Measurements from ENCODE around the gene CSMD2. TPM values are rescaled to one million over a fixed set of nuclear protein-coding genes. Genes with fewer than 3 reads are reported as not detected.

Gene CSMD2
- polyA plus RNA-seq, 2 donors: 0.02 to 0.08 TPM

- Histone ChIP-seq H3K9me3 (ENCODE audit: control insufficient read depth in 2 of 2, insufficient read depth in 1 of 2, low read depth in 1 of 2, low read length in 1 of 2) (no peaks in the 10 kb centered on the region), H3K36me3 (ENCODE audit: control insufficient read depth in 2 of 2, insufficient read depth in 2 of 2, low read length in 1 of 2) (no peaks in the 10 kb centered on the region), H3K4me3 (ENCODE audit: low read depth in 1 of 2, low read length in 2 of 2) (no peak overlapping the region), H3K27ac (ENCODE audit: low read depth in 2 of 2, low read length in 1 of 2) (no peak overlapping the region), H3K27me3 (ENCODE audit: control insufficient read depth in 1 of 2, insufficient read depth in 2 of 2, low read length in 2 of 2) (no peaks in the 10 kb centered on the region), H3K4me1 (ENCODE audit: control insufficient read depth in 2 of 2, insufficient read depth in 2 of 2, low read length in 1 of 2) (no peaks in the 10 kb centered on the region)
- 89 to 91% methylated on average over 13 of the region's 13 CpGs for WGBS, 2 donors
These were observed 421.6 kb downstream of the CSMD2 start for GRCh38 chr1:33743221-33743998.

GRCh38 chr1:33742663-33743062, 422.4 kb downstream of the CSMD2 start:
- Histone ChIP-seq H3K4me3 (ENCODE audit: low read depth in 1 of 2, low read length in 2 of 2) (no peak overlapping the region), H3K4me1 (ENCODE audit: control insufficient read depth in 2 of 2, insufficient read depth in 2 of 2, low read length in 1 of 2) (no peaks in the 10 kb centered on the region), H3K27ac (ENCODE audit: low read depth in 2 of 2, low read length in 1 of 2) (no peak overlapping the region), H3K9me3 (ENCODE audit: control insufficient read depth in 2 of 2, insufficient read depth in 1 of 2, low read depth in 1 of 2, low read length in 1 of 2) (no peaks in the 10 kb centered on the region), H3K36me3 (ENCODE audit: control insufficient read depth in 2 of 2, insufficient read depth in 2 of 2, low read length in 1 of 2) (no peaks in the 10 kb centered on the region), H3K27me3 (ENCODE audit: control insufficient read depth in 1 of 2, insufficient read depth in 2 of 2, low read length in 2 of 2) (no peaks in the 10 kb centered on the region)
- 85 to 87% methylated on average over 3 of the region's 3 CpGs for WGBS, 2 donors

- H3K4me3 ChIP-seq (ENCODE audit: low read depth in 1 of 2, low read length in 2 of 2): no peak overlapping the region
- no peaks in the 10 kb centered on the region for H3K27me3 ChIP-seq (ENCODE audit: control insufficient read depth in 1 of 2, insufficient read depth in 2 of 2, low read length in 2 of 2)
- H3K9me3 ChIP-seq (ENCODE audit: control insufficient read depth in 2 of 2, insufficient read depth in 1 of 2, low read depth in 1 of 2, low read length in 1 of 2): no peaks in the 10 kb centered on the region
- WGBS, 2 donors: 72 to 89% methylated on average over 5 of the region's 5 CpGs
- no peak overlapping the region for H3K27ac ChIP-seq (ENCODE audit: low read depth in 2 of 2, low read length in 1 of 2)
- no peaks in the 10 kb centered on the region for H3K36me3 ChIP-seq (ENCODE audit: control insufficient read depth in 2 of 2, insufficient read depth in 2 of 2, low read length in 1 of 2)
- H3K4me1 ChIP-seq (ENCODE audit: control insufficient read depth in 2 of 2, insufficient read depth in 2 of 2, low read length in 1 of 2): no peaks in the 10 kb centered on the region
These were observed 423.3 kb downstream of the CSMD2 start for GRCh38 chr1:33741749-33742148.

GRCh38 chr1:33740040-33740744, 424.8 kb downstream of the CSMD2 start:
- Histone ChIP-seq H3K4me3 (ENCODE audit: low read depth in 1 of 2, low read length in 2 of 2) (no peak overlapping the region), H3K4me1 (ENCODE audit: control insufficient read depth in 2 of 2, insufficient read depth in 2 of 2, low read length in 1 of 2) (no peaks in the 10 kb centered on the region), H3K9me3 (ENCODE audit: control insufficient read depth in 2 of 2, insufficient read depth in 1 of 2, low read depth in 1 of 2, low read length in 1 of 2) (no peaks in the 10 kb centered on the region), H3K36me3 (ENCODE audit: control insufficient read depth in 2 of 2, insufficient read depth in 2 of 2, low read length in 1 of 2) (no peaks in the 10 kb centered on the region), H3K27me3 (ENCODE audit: control insufficient read depth in 1 of 2, insufficient read depth in 2 of 2, low read length in 2 of 2) (no peaks in the 10 kb centered on the region), H3K27ac (ENCODE audit: low read depth in 2 of 2, low read length in 1 of 2) (no peak overlapping the region)
- WGBS, 2 donors: 71 to 81% methylated on average over 8 of the region's 8 CpGs

- no peaks in the 10 kb centered on the region for H3K4me1 ChIP-seq (ENCODE audit: control insufficient read depth in 2 of 2, insufficient read depth in 2 of 2, low read length in 1 of 2)
- H3K27me3 ChIP-seq (ENCODE audit: control insufficient read depth in 1 of 2, insufficient read depth in 2 of 2, low read length in 2 of 2): no peaks in the 10 kb centered on the region
These were observed 426.1 kb downstream of the CSMD2 start for GRCh38 chr1:33738976-33739375.

GRCh38 chr1:33738536-33738935, 426.5 kb downstream of the CSMD2 start:
- Histone ChIP-seq H3K27ac (ENCODE audit: low read depth in 2 of 2, low read length in 1 of 2) (no peak overlapping the region), H3K4me1 (ENCODE audit: control insufficient read depth in 2 of 2, insufficient read depth in 2 of 2, low read length in 1 of 2) (no peaks in the 10 kb centered on the region), H3K9me3 (ENCODE audit: control insufficient read depth in 2 of 2, insufficient read depth in 1 of 2, low read depth in 1 of 2, low read length in 1 of 2) (peaks cover 0 to under 1% of the 10 kb centered on the region in 2 donors), H3K27me3 (ENCODE audit: control insufficient read depth in 1 of 2, insufficient read depth in 2 of 2, low read length in 2 of 2) (no peaks in the 10 kb centered on the region), H3K4me3 (ENCODE audit: low read depth in 1 of 2, low read length in 2 of 2) (no peak overlapping the region), H3K36me3 (ENCODE audit: control insufficient read depth in 2 of 2, insufficient read depth in 2 of 2, low read length in 1 of 2) (no peaks in the 10 kb centered on the region)
- WGBS, 2 donors: 71 to 76% methylated on average over 9 of the region's 9 CpGs

More at GRCh38 chr1:33738976-33739375, 426.1 kb downstream of the CSMD2 start:
- no peaks in the 10 kb centered on the region for H3K9me3 ChIP-seq (ENCODE audit: control insufficient read depth in 2 of 2, insufficient read depth in 1 of 2, low read depth in 1 of 2, low read length in 1 of 2)
- no peaks in the 10 kb centered on the region for H3K36me3 ChIP-seq (ENCODE audit: control insufficient read depth in 2 of 2, insufficient read depth in 2 of 2, low read length in 1 of 2)
- WGBS, 2 donors: 90% methylated on average over 12 of the region's 12 CpGs
- no peak overlapping the region for H3K4me3 ChIP-seq (ENCODE audit: low read depth in 1 of 2, low read length in 2 of 2)
- no peak overlapping the region for H3K27ac ChIP-seq (ENCODE audit: low read depth in 2 of 2, low read length in 1 of 2)

GRCh38 chr1:33736496-33736895, 428.5 kb downstream of the CSMD2 start:
- H3K27me3 ChIP-seq (ENCODE audit: control insufficient read depth in 1 of 2, insufficient read depth in 2 of 2, low read length in 2 of 2): no peaks in the 10 kb centered on the region
- no peak overlapping the region for H3K27ac ChIP-seq (ENCODE audit: low read depth in 2 of 2, low read length in 1 of 2)
- 92 to 93% methylated on average over 1 of the region's 1 CpG for WGBS, 2 donors
- H3K4me1 ChIP-seq (ENCODE audit: control insufficient read depth in 2 of 2, insufficient read depth in 2 of 2, low read length in 1 of 2): no peaks in the 10 kb centered on the region
- H3K9me3 ChIP-seq (ENCODE audit: control insufficient read depth in 2 of 2, insufficient read depth in 1 of 2, low read depth in 1 of 2, low read length in 1 of 2): peaks cover 0 to 3% of the 10 kb centered on the region in 2 donors
- no peak overlapping the region for H3K4me3 ChIP-seq (ENCODE audit: low read depth in 1 of 2, low read length in 2 of 2)
- H3K36me3 ChIP-seq (ENCODE audit: control insufficient read depth in 2 of 2, insufficient read depth in 2 of 2, low read length in 1 of 2): no peaks in the 10 kb centered on the region

GRCh38 chr1:33735624-33736023, 429.4 kb downstream of the CSMD2 start:
- 15 to 17% methylated on average over 3 of the region's 3 CpGs for WGBS, 2 donors
- H3K27ac ChIP-seq (ENCODE audit: low read depth in 2 of 2, low read length in 1 of 2): no peak overlapping the region
- no peaks in the 10 kb centered on the region for H3K27me3 ChIP-seq (ENCODE audit: control insufficient read depth in 1 of 2, insufficient read depth in 2 of 2, low read length in 2 of 2)
- H3K4me3 ChIP-seq (ENCODE audit: low read depth in 1 of 2, low read length in 2 of 2): no peak overlapping the region
- no peaks in the 10 kb centered on the region for H3K4me1 ChIP-seq (ENCODE audit: control insufficient read depth in 2 of 2, insufficient read depth in 2 of 2, low read length in 1 of 2)
- H3K36me3 ChIP-seq (ENCODE audit: control insufficient read depth in 2 of 2, insufficient read depth in 2 of 2, low read length in 1 of 2): no peaks in the 10 kb centered on the region
- peaks cover 0 to 3% of the 10 kb centered on the region in 2 donors for H3K9me3 ChIP-seq (ENCODE audit: control insufficient read depth in 2 of 2, insufficient read depth in 1 of 2, low read depth in 1 of 2, low read length in 1 of 2)

- H3K36me3 ChIP-seq (ENCODE audit: control insufficient read depth in 2 of 2, insufficient read depth in 2 of 2, low read length in 1 of 2): no peaks in the 10 kb centered on the region
- WGBS, 2 donors: 59 to 78% methylated on average over 3 of the region's 3 CpGs
- H3K4me3 ChIP-seq (ENCODE audit: low read depth in 1 of 2, low read length in 2 of 2): no peak overlapping the region
- H3K4me1 ChIP-seq (ENCODE audit: control insufficient read depth in 2 of 2, insufficient read depth in 2 of 2, low read length in 1 of 2): no peaks in the 10 kb centered on the region
- H3K27me3 ChIP-seq (ENCODE audit: control insufficient read depth in 1 of 2, insufficient read depth in 2 of 2, low read length in 2 of 2): no peaks in the 10 kb centered on the region
- no peaks in the 10 kb centered on the region for H3K9me3 ChIP-seq (ENCODE audit: control insufficient read depth in 2 of 2, insufficient read depth in 1 of 2, low read depth in 1 of 2, low read length in 1 of 2)
- H3K27ac ChIP-seq (ENCODE audit: low read depth in 2 of 2, low read length in 1 of 2): no peak overlapping the region
These were observed 437.7 kb downstream of the CSMD2 start for GRCh38 chr1:33727310-33727709.
